ENCODE data around the gene COPG2.
"Not testable (repeated sequence)": the region's sequence is repeated elsewhere in the genome, so short reads cannot be mapped to it uniquely, and the experiment has no call there.

DNA sequence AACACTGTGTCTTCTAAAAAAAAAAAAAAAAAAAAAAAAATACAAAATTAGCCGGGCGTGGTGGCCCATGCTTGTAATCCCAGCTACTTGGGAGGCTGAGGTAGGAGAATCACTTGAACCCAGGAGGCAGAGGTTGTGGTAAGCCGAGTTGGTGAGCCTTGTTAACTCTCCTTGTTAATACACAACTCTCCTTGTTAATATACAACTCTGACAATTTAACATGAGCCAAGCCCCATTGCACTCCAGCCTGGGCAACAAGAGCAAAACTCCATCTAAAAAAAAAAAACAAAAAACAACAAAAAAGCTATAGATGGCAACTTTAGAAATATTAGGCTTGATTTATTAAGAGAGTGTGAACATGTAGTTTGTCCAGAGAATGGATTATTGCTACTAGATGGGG is 156.5 kb downstream of the COPG2 start:
- TF ChIP-seq CTCF (IDR thresholded peaks at IDR 0.05; ENCODE audit: low read depth, low read length, poor library complexity, severe bottlenecking); EZH2phosphoT487 (IDR thresholded peaks at IDR 0.05; ENCODE audit: borderline replicate concordance, low read length): not testable (repeated sequence)
